ENCODE data around the gene ZNF148.

Gene ZNF148

DNA sequence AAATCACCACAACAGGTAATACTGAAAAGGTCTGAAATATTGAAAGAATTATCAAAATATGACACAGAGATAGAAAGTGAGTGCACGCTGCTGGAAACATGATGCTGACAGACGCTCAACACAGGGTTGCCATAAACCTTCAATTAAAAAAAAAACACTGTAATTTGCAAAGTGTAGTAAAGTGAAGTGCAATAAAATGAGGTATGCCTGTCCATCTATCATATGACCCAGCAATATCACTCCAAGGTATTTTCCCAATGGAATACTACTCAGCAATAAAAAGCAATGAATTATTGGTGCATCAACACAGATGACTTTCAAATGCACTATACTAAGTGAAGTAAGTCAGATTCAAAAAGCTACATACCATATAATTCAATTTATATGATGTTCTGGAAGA is 115.0 kb downstream of the ZNF148 start:
- TF ChIP-seq ZFX (IDR thresholded peaks at IDR 0.05; ENCODE audit: borderline replicate concordance) = no peak
- TF ChIP-seq, protein P1, sequence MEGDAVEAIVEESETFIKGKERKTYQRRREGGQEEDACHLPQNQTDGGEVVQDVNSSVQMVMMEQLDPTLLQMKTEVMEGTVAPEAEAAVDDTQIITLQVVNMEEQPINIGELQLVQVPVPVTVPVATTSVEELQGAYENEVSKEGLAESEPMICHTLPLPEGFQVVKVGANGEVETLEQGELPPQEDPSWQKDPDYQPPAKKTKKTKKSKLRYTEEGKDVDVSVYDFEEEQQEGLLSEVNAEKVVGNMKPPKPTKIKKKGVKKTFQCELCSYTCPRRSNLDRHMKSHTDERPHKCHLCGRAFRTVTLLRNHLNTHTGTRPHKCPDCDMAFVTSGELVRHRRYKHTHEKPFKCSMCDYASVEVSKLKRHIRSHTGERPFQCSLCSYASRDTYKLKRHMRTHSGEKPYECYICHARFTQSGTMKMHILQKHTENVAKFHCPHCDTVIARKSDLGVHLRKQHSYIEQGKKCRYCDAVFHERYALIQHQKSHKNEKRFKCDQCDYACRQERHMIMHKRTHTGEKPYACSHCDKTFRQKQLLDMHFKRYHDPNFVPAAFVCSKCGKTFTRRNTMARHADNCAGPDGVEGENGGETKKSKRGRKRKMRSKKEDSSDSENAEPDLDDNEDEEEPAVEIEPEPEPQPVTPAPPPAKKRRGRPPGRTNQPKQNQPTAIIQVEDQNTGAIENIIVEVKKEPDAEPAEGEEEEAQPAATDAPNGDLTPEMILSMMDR (IDR thresholded peaks at IDR 0.05) = no peak
- H3K27ac ChIP-seq = no peak overlapping the region

DNA sequence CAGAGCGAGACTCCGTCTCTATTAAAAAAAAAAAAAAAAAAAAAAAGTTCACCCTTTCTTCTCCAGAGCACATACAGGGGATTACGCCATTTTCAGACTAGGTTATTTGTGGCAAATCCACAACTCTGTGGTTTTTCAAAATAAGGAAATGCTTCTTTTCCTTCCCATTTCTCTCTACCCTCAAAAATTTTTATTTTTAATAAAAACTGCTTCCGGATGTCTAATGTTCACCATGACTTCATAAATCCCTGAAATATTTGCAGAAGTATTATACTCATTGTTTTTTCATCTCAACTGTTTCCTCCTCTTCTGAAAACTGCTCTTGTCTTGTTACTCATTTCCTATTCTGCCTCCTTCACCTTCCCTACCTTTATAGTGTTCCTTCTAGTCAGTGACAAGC is 117.6 kb downstream of the ZNF148 start:
- no peak overlapping the region for H3K27ac ChIP-seq

DNA sequence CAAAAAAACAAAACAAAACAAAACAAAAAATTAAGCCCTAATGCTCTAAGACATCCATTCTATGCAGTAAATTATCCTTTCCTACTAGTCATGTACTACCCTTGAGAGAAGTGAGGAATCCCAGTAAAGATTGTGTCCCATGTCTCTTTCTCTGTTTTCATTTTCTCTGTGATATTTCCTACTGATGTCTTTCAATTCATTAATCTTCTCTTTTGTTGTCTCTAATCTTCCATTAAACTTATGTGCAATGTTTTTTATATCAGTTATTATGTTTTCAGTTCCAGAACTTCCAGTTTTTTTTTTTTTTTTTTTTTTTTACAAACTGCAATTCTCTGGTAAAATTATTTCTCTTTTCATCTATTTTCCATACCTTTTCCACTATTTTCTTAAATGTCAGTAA is 118.5 kb downstream of the ZNF148 start:
- TF ChIP-seq ZFX (IDR thresholded peaks at IDR 0.05; ENCODE audit: borderline replicate concordance) = no peak
- TF ChIP-seq, protein P1 (IDR thresholded peaks at IDR 0.05) = no peak
- no peak overlapping the region for H3K27ac ChIP-seq

More for the DNA sequence above, 117.6 kb downstream of the ZNF148 start:
- TF ChIP-seq, protein P1 (IDR thresholded peaks at IDR 0.05) = no peak
- TF ChIP-seq ZFX (IDR thresholded peaks at IDR 0.05; ENCODE audit: borderline replicate concordance) = no peak

DNA sequence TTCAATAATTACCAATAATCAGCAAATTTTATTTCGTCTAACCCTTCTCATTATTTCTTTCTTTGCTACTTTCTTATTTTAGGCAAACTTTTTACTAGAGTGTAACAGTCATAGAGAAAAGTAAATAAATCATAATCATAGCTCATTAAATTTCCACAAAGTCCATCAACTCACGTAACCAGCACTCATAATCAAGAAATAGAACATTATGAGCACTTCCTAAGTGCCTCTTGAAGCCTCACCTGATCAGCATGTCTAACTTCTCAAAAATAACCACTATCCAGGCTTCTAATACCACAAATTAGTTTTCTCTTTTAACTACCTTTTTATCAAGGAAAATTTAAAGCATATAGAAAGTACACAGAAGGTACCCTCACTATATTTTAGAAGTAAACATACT is 124.2 kb downstream of the ZNF148 start:
- TF ChIP-seq, protein P1 (IDR thresholded peaks at IDR 0.05) = no peak
- no peak for TF ChIP-seq ZFX (IDR thresholded peaks at IDR 0.05; ENCODE audit: borderline replicate concordance)
- H3K27ac ChIP-seq = no peak overlapping the region

DNA sequence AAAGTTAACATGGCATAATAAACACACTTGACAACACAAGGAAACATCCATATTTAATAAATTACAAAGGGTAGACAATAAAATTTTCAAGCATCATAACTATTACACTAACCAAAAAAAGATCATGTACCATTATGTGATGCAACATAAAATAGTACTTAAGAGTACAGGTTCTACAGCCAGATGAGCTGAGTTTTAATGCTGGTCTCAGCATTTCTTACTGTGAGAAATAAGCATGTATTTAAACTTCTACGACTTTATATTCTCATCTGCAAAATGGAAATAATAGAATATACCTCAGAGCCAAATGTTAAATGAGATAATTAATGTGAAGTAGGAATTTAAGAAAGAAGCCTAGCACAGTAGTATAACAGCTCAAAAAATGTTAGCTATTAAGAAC is 128.9 kb downstream of the ZNF148 start:
- H3K27ac ChIP-seq = no peak overlapping the region
- TF ChIP-seq ZFX (IDR thresholded peaks at IDR 0.05; ENCODE audit: borderline replicate concordance) = no peak
- TF ChIP-seq, protein P1 (IDR thresholded peaks at IDR 0.05) = no peak

DNA sequence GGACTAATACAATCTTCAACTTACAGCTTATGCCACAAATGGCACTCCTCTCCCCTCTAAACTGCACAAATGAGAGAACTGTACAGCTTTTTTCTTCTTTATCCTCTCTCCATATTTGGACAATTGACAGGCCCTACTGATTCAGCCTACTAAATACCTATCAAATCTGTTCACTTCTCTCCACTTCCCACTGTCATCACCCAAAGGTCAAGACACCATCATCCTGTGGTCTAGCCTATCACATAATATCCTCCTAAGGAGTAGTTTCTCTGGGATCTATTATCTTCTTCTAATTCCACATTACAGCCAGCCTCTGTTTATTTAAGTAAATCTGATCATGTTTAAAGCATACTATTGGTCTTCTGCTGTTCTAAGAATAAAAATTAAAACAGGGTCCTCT is 129.6 kb downstream of the ZNF148 start:
- H3K27ac ChIP-seq = no peak overlapping the region
- TF ChIP-seq ZFX (IDR thresholded peaks at IDR 0.05; ENCODE audit: borderline replicate concordance) = no peak
- TF ChIP-seq, protein P1 (IDR thresholded peaks at IDR 0.05) = no peak

DNA sequence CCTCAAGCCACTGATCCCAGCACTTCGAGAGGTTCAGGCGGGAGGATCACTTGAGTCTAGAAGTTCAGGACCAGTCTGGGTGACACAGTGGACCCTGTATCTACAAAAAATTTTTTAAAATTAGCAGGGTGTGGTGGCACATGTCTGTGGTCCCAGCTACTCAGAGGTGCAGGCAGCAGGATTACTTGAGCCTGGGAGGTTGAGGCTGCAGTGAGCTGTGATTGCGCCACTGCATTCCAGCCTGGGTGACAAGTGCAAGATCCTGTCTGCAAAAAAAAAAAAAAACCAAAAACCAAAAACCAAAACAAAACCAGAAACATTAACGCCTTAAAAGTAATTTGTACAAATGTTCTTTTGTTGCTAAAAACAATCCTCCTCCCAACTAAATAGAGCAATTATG is 134.6 kb downstream of the ZNF148 start:
- no peak overlapping the region for H3K27ac ChIP-seq
- TF ChIP-seq, protein P1 (IDR thresholded peaks at IDR 0.05) = no peak
- TF ChIP-seq ZFX (IDR thresholded peaks at IDR 0.05; ENCODE audit: borderline replicate concordance) = no peak

All from 22Rv1 (cell line).